ENCODE data around the gene PLA2G1B. TPM values are rescaled to one million over a fixed set of nuclear protein-coding genes. Genes with fewer than 3 reads are reported as not detected.

The PLA2G1B gene
- polyA plus RNA-seq, 1 donor = not detected

Other genes starting within 250 kb of the PLA2G1B start
- 31.9 TPM for gene RAB35, start 211.0 kb downstream of the PLA2G1B start, polyA plus RNA-seq (ENCODE audit: insufficient read length)
- gene GCN1, start 133.1 kb downstream of the PLA2G1B start, polyA plus RNA-seq (ENCODE audit: insufficient read length) = 47.6 TPM
- 3,810 TPM for gene RPLP0, start 126.7 kb downstream of the PLA2G1B start, polyA plus RNA-seq (ENCODE audit: insufficient read length)
- 233 TPM for gene PXN, start 62.0 kb downstream of the PLA2G1B start, polyA plus RNA-seq (ENCODE audit: insufficient read length)
- not detected for gene RNU4-2, start 35.9 kb downstream of the PLA2G1B start, polyA plus RNA-seq (ENCODE audit: insufficient read length)
- not detected for gene RNU4-1, start 34.5 kb downstream of the PLA2G1B start, polyA plus RNA-seq (ENCODE audit: insufficient read length)
- 5.6 TPM for gene SIRT4, start 25.5 kb downstream of the PLA2G1B start, polyA plus RNA-seq (ENCODE audit: insufficient read length)
- 6.4 TPM for gene MSI1, start 41.4 kb upstream of the PLA2G1B start, polyA plus RNA-seq (ENCODE audit: insufficient read length)
- 94.3 TPM for gene COX6A1, start 110.3 kb upstream of the PLA2G1B start, polyA plus RNA-seq (ENCODE audit: insufficient read length)
- gene TRIAP1, start 118.6 kb upstream of the PLA2G1B start, polyA plus RNA-seq (ENCODE audit: insufficient read length) = 31.3 TPM
- gene GATC, start 118.7 kb upstream of the PLA2G1B start, polyA plus RNA-seq (ENCODE audit: insufficient read length) = 14.5 TPM
- gene SRSF9, start 142.0 kb upstream of the PLA2G1B start, polyA plus RNA-seq (ENCODE audit: insufficient read length) = 94.2 TPM
- gene DYNLL1, start 168.3 kb upstream of the PLA2G1B start, polyA plus RNA-seq (ENCODE audit: insufficient read length) = 286 TPM
- 38.3 TPM for gene COQ5, start 201.4 kb upstream of the PLA2G1B start, polyA plus RNA-seq (ENCODE audit: insufficient read length)
- 160 TPM for gene RNF10, start 206.6 kb upstream of the PLA2G1B start, polyA plus RNA-seq (ENCODE audit: insufficient read length)

Measured in hindlimb muscle (tissue), 1 donor.